Activated T-cell treated with anti-CD3 and anti-CD28 coated beads, Interleukin-2, amount 50 U/mL, for 24 hours (primary cell): ENCODE results near the gene SPAG16.
"Not testable (repeated sequence)": the region's sequence is repeated elsewhere in the genome, so short reads cannot be mapped to it uniquely, and the experiment has no call there.

ENCODE experiments used
- DNase-seq: peaks from one replicate; pipeline ENCODE4 v3.0.0-alpha.2; 2020
- H3K27ac Mint-ChIP-seq: 2 replicates; pipeline ENCODE4 v1.8.0; 2020; ENCODE audit warnings: mild to moderate bottlenecking, mixed read lengths
- H3K27me3 Mint-ChIP-seq: 2 replicates; pipeline ENCODE4 v1.8.0; 2020; ENCODE audit warnings: mixed read lengths
- H3K36me3 Mint-ChIP-seq: 2 replicates; pipeline ENCODE4 v1.8.0; 2020; ENCODE audit warnings: low read depth, mixed read lengths
- H3K4me1 Mint-ChIP-seq: 2 replicates; pipeline ENCODE4 v1.8.0; 2020; ENCODE audit warnings: low read depth, mixed read lengths
- H3K4me3 Mint-ChIP-seq: 2 replicates; pipeline ENCODE4 v1.8.0; 2020; ENCODE audit warnings: mild to moderate bottlenecking, moderate library complexity, mixed read lengths
- H3K9me3 Mint-ChIP-seq: 2 replicates; pipeline ENCODE4 v1.8.0; 2020; ENCODE audit warnings: mixed read lengths

The SPAG16 gene

GRCh38 chr2:213251618-213252017 lies 32.6 kb upstream of the SPAG16 start:
- Mint-ChIP-seq H3K9me3 (no peaks in the 10 kb centered on the region), H3K4me3 (no peak overlapping the region), H3K27me3 (peaks cover 8% of the 10 kb centered on the region), H3K36me3 (no peaks in the 10 kb centered on the region), H3K27ac (no peak overlapping the region), H3K4me1 (peaks cover 2% of the 10 kb centered on the region)
- DNase-seq: no peak

DNA sequence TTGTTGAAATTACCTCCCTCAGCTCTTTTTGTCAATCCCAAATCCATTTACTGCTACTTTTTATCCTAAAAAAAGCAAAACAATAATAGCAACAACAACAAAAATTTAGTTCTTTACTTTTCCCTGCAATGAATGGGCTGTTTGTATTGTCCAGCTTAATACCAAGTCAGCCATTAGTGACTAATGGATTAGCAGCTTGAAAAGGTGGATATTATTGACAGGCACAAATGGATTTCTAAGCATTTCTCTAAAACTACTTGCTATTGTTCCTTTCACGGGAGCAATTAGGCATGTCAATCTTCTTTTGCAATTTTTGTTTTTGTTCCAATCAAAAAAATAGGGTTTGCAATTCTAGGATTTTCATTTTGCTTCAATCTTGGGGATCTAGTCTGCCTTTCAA lies 32.1 kb upstream of the SPAG16 start:
- Mint-ChIP-seq H3K4me1 (peaks cover 2% of the 10 kb centered on the region), H3K27ac (no peak overlapping the region), H3K27me3 (peaks cover 8% of the 10 kb centered on the region), H3K9me3 (no peaks in the 10 kb centered on the region), H3K36me3 (no peaks in the 10 kb centered on the region), H3K4me3 (no peak overlapping the region)
- no peak for DNase-seq

DNA sequence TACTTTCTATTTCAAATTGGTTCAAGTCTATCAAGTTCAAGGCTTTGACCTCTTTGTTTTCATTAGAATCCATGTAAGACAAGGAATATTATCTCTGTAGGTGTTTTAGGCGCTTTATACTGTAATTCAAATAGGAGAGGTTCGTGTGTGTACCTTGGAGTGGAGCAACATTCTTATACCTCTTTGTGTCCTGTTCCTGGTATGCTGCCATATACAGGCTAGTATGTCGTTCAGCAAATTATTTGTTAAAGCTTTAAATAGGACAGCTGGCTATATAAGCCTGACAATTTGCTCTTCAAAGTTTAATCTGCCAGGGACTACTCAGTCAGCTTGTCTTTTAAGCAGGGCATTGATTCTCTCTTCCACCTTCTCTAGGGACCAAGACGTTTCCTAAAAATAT lies 31.1 kb upstream of the SPAG16 start:
- Mint-ChIP-seq H3K4me1 (peaks cover 2% of the 10 kb centered on the region), H3K36me3 (no peaks in the 10 kb centered on the region), H3K27me3 (peaks cover 8% of the 10 kb centered on the region), H3K9me3 (no peaks in the 10 kb centered on the region), H3K4me3 (no peak overlapping the region), H3K27ac (no peak overlapping the region)
- no peak for DNase-seq

DNA sequence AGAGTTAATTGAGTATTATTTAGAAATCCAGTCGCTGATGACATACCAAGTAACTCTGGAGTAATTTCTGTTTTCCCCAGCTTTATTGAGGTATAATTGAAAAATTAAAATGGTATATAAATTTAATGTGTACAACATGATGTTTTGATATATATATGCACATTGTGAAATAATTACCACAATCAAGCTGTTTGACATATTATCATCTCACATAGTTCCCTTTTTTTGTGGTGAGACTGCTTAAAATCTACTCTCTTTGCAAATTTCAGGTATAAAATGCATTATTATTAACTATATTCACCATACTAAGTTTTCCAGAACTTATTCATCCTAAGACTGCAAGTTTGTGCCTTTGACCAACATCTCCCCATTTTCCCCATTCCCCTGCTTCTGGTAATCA lies 25.0 kb upstream of the SPAG16 start:
- no peak overlapping the region for H3K27ac Mint-ChIP-seq
- no peak overlapping the region for H3K4me3 Mint-ChIP-seq

DNA sequence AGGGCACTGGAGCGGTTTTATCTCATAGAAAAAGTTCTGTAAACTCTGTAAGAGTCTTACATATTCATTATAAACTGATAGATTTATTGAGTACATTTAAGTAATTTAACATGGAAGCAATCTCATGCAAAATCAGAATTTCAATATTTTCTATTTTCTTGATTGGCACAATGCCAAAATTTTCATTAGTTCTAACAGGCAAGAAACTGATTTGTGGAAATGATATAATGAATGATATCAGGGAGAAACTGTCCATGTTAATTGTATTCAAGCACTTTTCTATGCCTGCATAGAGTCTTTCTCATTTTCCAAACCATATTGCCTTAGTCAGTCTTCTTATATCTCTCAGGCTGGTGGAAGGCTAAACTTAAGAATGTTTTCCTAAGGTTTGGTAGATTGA lies 23.0 kb upstream of the SPAG16 start:
- Mint-ChIP-seq H3K27ac (no peak overlapping the region), H3K36me3 (no peaks in the 10 kb centered on the region), H3K4me3 (no peak overlapping the region), H3K4me1 (no peaks in the 10 kb centered on the region), H3K9me3 (no peaks in the 10 kb centered on the region), H3K27me3 (peaks cover 2% of the 10 kb centered on the region)
- DNase-seq: no peak

More for the DNA sequence above, 25.0 kb upstream of the SPAG16 start:
- H3K4me1 Mint-ChIP-seq: no peaks in the 10 kb centered on the region
- H3K36me3 Mint-ChIP-seq: no peaks in the 10 kb centered on the region
- no peaks in the 10 kb centered on the region for H3K9me3 Mint-ChIP-seq
- peaks cover 5% of the 10 kb centered on the region for H3K27me3 Mint-ChIP-seq
- no peak for DNase-seq

DNA sequence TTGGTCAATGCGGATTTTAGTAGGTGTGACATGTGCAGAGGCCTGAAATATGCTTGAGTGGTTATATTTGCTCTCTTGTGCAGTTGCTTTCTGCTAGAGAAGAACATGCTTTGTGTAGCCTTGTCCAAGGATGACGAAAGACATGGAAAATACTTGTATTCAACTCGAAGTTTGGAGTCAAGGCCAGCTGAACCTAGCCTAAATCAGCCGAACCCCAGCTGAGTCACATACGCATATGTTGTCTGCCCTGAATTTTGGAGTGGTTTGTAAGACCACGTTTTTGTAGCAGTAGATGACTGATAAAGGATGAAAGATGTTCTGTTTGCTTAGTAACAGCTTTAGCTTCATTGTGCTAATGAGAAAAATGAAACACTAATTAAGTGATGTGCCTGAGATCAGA lies 22.5 kb upstream of the SPAG16 start:
- Mint-ChIP-seq H3K9me3 (no peaks in the 10 kb centered on the region), H3K27ac (no peak overlapping the region), H3K27me3 (peaks cover 3% of the 10 kb centered on the region), H3K4me1 (no peaks in the 10 kb centered on the region), H3K4me3 (no peak overlapping the region), H3K36me3 (no peaks in the 10 kb centered on the region)
- DNase-seq: no peak

- no peaks in the 10 kb centered on the region for H3K9me3 Mint-ChIP-seq
These were observed 18.6 kb upstream of the SPAG16 start for GRCh38 chr2:213265679-213266078.

GRCh38 chr2:213266421-213266820 lies 17.8 kb upstream of the SPAG16 start:
- Mint-ChIP-seq H3K36me3 (no peaks in the 10 kb centered on the region), H3K4me3 (no peak overlapping the region), H3K27ac (no peak overlapping the region), H3K9me3 (no peaks in the 10 kb centered on the region), H3K27me3 (peaks cover 3% of the 10 kb centered on the region), H3K4me1 (no peaks in the 10 kb centered on the region)
- DNase-seq: no peak

More at GRCh38 chr2:213265679-213266078, 18.6 kb upstream of the SPAG16 start:
- Mint-ChIP-seq H3K27me3 (peaks cover 3% of the 10 kb centered on the region), H3K4me3 (no peak overlapping the region), H3K36me3 (no peaks in the 10 kb centered on the region), H3K27ac (no peak overlapping the region), H3K4me1 (no peaks in the 10 kb centered on the region)
- DNase-seq: no peak

GRCh38 chr2:213271947-213272346 lies 12.3 kb upstream of the SPAG16 start:
- Mint-ChIP-seq H3K27ac (no peak overlapping the region), H3K4me1 (no peaks in the 10 kb centered on the region), H3K4me3 (no peak overlapping the region), H3K27me3 (peaks cover 2% of the 10 kb centered on the region), H3K9me3 (peaks cover under 1% of the 10 kb centered on the region), H3K36me3 (no peaks in the 10 kb centered on the region)
- DNase-seq: no peak

DNA sequence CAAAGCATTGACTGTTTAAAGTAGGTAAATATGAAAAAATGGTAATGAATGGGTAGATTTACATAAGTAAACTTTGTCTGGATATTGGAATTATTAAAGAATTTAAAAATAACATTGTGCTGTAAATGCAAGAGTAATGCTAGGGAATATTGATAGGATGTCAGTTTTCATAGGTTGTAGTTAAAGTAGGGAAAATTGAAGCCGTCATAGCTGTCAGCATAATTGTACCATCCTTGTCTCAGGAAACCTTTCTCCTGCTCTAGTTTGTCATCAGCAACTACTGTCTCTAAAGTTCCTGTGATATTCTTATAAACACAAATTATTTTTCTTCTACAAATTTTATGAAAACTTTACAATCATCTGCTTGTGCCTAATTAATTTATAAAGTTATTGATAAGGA lies 10.1 kb upstream of the SPAG16 start:
- Mint-ChIP-seq H3K4me3 (no peak overlapping the region), H3K27ac (no peak overlapping the region), H3K4me1 (no peaks in the 10 kb centered on the region), H3K36me3 (no peaks in the 10 kb centered on the region), H3K9me3 (peaks cover 7% of the 10 kb centered on the region), H3K27me3 (peaks cover 10% of the 10 kb centered on the region)
- no peak for DNase-seq

- Mint-ChIP-seq H3K36me3 (no peaks in the 10 kb centered on the region), H3K4me1 (no peaks in the 10 kb centered on the region), H3K27ac (no peak overlapping the region), H3K9me3 (peaks cover 7% of the 10 kb centered on the region), H3K4me3 (no peak overlapping the region), H3K27me3 (peaks cover 10% of the 10 kb centered on the region)
- DNase-seq: no peak
These were observed 9.0 kb upstream of the SPAG16 start for GRCh38 chr2:213275265-213275664.

- H3K9me3 Mint-ChIP-seq, H3K4me3 Mint-ChIP-seq, DNase-seq, H3K4me1 Mint-ChIP-seq, H3K36me3 Mint-ChIP-seq, H3K27ac Mint-ChIP-seq: not testable (repeated sequence)
- peaks cover 10% of the 10 kb centered on the region for H3K27me3 Mint-ChIP-seq
These were observed 7.1 kb upstream of the SPAG16 start for GRCh38 chr2:213277134-213277533.

- Mint-ChIP-seq H3K36me3 (peaks cover 2% of the 10 kb centered on the region), H3K27ac (no peak overlapping the region), H3K9me3 (peaks cover 7% of the 10 kb centered on the region), H3K4me1 (peaks cover 11% of the 10 kb centered on the region), H3K4me3 (no peak overlapping the region), H3K27me3 (peaks cover 10% of the 10 kb centered on the region)
- no peak for DNase-seq
These were observed 5.1 kb upstream of the SPAG16 start for GRCh38 chr2:213279116-213279620.

GRCh38 chr2:213279971-213280370 lies 4.3 kb upstream of the SPAG16 start:
- H3K27me3 Mint-ChIP-seq: peaks cover 10% of the 10 kb centered on the region
- H3K4me3 Mint-ChIP-seq: no peak overlapping the region
- no peak overlapping the region for H3K27ac Mint-ChIP-seq
- peaks cover 4% of the 10 kb centered on the region for H3K36me3 Mint-ChIP-seq
- H3K4me1 Mint-ChIP-seq: peaks cover 16% of the 10 kb centered on the region
- DNase-seq: no peak
- H3K9me3 Mint-ChIP-seq: peaks cover 7% of the 10 kb centered on the region

DNA sequence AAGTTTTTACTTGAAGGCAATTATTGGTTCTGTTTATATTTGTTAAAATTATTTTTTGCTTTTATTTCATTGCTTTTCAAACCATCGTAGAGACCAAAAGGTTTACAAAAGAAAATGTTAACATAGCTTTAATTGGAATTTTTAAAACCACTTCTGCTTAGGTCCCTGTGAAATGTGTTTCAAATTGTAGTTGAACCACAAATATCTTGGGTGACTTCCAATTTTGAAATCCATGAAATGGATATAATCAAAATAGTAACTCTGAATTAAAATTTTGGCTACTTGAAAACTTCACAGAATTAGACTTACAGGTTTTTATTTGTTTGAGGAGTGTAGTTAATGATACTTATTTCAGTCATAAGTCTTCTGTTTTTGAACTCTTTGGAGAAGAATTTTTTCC lies 3.1 kb upstream of the SPAG16 start:
- DNase-seq: no peak
- H3K9me3 Mint-ChIP-seq: peaks cover 7% of the 10 kb centered on the region

GRCh38 chr2:213285404-213285803 lies 1.1 kb downstream of the SPAG16 start:
- no peaks in the 10 kb centered on the region for H3K27me3 Mint-ChIP-seq
- no peak for DNase-seq
- H3K36me3 Mint-ChIP-seq: peaks cover 6% of the 10 kb centered on the region
- no peaks in the 10 kb centered on the region for H3K9me3 Mint-ChIP-seq
- H3K4me1 Mint-ChIP-seq: peaks cover 43% of the 10 kb centered on the region
- no peak overlapping the region for H3K27ac Mint-ChIP-seq
- peak overlapping the region; percentile 88 for H3K4me3 Mint-ChIP-seq

More for the DNA sequence above, 3.1 kb upstream of the SPAG16 start:
- Mint-ChIP-seq H3K27ac (no peak overlapping the region), H3K27me3 (peaks cover 10% of the 10 kb centered on the region), H3K36me3 (peaks cover 4% of the 10 kb centered on the region), H3K4me1 (peaks cover 27% of the 10 kb centered on the region), H3K4me3 (no peak overlapping the region)
